ENCODE results near the gene SNX21. TPM values are rescaled to one million over a fixed set of nuclear protein-coding genes. Genes with fewer than 3 reads are reported as not detected.
"Not testable (repeated sequence)": the region's sequence is repeated elsewhere in the genome, so short reads cannot be mapped to it uniquely, and the experiment has no call there.

Gene SNX21
- total and polyA plus RNA-seq, 2 donors (not counting 3 experiments of a cell fraction or from before 2014, with no cell fraction given) = 11.6 to 11.9 TPM

DNA sequence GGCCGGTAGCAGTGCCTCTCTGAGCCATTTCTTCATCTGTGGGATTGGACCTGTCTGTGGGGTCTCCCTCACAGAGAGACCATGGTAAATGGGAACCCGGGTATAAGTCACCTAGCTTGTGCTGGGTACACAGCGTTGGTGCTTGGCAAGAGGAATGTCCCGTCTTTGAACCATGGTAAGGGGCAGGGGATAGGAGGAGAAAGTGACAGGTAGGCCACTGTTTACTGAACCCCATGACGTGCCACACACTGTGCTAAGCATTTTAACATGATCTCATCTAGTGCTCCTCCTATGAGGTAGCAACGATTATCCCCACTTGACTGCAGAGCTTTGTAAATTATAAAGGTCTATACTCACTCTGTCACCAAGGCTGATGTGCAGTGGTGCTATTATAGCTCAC is 5.9 kb upstream of the SNX21 start:
- Histone ChIP-seq H3K9me3 (replicated peaks; ENCODE audit: control insufficient read depth, insufficient read depth, low read length) (no peaks in the 10 kb centered on the region), H3K27ac (ENCODE audit: insufficient read depth, low read depth, low read length) (no peak overlapping the region), H3K4me2 (ENCODE audit: insufficient read depth, low read length) (no peak overlapping the region), H3K4me3 (replicated peaks in 1 of 3; ENCODE audit: insufficient read depth in 1 of 3, low read depth in 1 of 3, low read length in 3 of 3) (no peak overlapping the region), H3K9ac (replicated peaks; ENCODE audit: extremely low read depth, insufficient read depth, low read length) (no peak overlapping the region), H3K27me3 (ENCODE audit: control insufficient read depth in 2 of 2, insufficient read depth in 2 of 2, low read length in 2 of 2) (peaks cover 6 to 11% of the 10 kb centered on the region in 2 experiments), H2AFZ (ENCODE audit: low read depth, low read length) (no peak overlapping the region), H3K79me2 (ENCODE audit: control insufficient read depth, insufficient read depth, low read length) (no peaks in the 10 kb centered on the region), H4K20me1 (replicated peaks; ENCODE audit: control insufficient read depth, extremely low read depth, insufficient read depth, low read length) (no peaks in the 10 kb centered on the region), H3K9me1 (replicated peaks; ENCODE audit: control insufficient read depth, extremely low read depth, insufficient read depth, low read length) (no peaks in the 10 kb centered on the region), H3K4me1 (ENCODE audit: control insufficient read depth, extremely low read depth, insufficient read depth, low read length) (peaks cover 4% of the 10 kb centered on the region), H3K36me3 (ENCODE audit: control insufficient read depth in 2 of 2, extremely low read depth in 1 of 2, insufficient read depth in 2 of 2, low read length in 2 of 2) (no peaks in the 10 kb centered on the region)
- FAIRE-seq = no peak
- intact Hi-C loops (cut with micrococcal nuclease) = no loop called here
- ChIA-PET POLR2A (no interaction called here), CTCF (interaction anchor here (1.0 kb wide), 1 partner anchor 143 kb away, joined by 3 read pairs; no protein-coding TSS in a partner anchor)
- no TSS peak for BruUV-seq (replicated peaks)
- dilution Hi-C loops (cut with MboI; ENCODE audit: extremely low pct_ligation_motif_present, low sequenced_read_pairs) = no loop called here
- no peak for TF ChIP-seq EZH2 (IDR thresholded peaks at IDR 0.05; ENCODE audit: borderline replicate concordance, low read depth, low read length, severe bottlenecking)
- TF ChIP-seq, protein P1, sequence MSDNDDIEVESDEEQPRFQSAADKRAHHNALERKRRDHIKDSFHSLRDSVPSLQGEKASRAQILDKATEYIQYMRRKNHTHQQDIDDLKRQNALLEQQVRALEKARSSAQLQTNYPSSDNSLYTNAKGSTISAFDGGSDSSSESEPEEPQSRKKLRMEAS (IDR thresholded peaks at IDR 0.05; ENCODE audit: insufficient read depth, insufficient read length) = no peak
- TF ChIP-seq MYC (IDR thresholded peaks at IDR 0.05; ENCODE audit: low read depth, low read length) = no peak
- no peak for TF ChIP-seq JUN (IDR thresholded peaks at IDR 0.05; ENCODE audit: borderline replicate concordance, insufficient read depth, insufficient read length, low read depth)
- no peak for TF ChIP-seq GATA2 (IDR thresholded peaks at IDR 0.05; ENCODE audit: insufficient read depth, insufficient read length, low read depth, low read length)
- TF ChIP-seq POLR2AphosphoS5 (IDR thresholded peaks at IDR 0.05; ENCODE audit: insufficient read depth, low read depth, low read length) = no peak
- no peak for TF ChIP-seq POLR2A (IDR thresholded peaks at IDR 0.05; ENCODE audit: low read depth, low read length)
- TF ChIP-seq FOS (IDR thresholded peaks at IDR 0.05; ENCODE audit: borderline replicate concordance, insufficient read depth, low read length) = no peak
- DNase-seq (ENCODE audit: low read depth, low spot score) = no peak

DNA sequence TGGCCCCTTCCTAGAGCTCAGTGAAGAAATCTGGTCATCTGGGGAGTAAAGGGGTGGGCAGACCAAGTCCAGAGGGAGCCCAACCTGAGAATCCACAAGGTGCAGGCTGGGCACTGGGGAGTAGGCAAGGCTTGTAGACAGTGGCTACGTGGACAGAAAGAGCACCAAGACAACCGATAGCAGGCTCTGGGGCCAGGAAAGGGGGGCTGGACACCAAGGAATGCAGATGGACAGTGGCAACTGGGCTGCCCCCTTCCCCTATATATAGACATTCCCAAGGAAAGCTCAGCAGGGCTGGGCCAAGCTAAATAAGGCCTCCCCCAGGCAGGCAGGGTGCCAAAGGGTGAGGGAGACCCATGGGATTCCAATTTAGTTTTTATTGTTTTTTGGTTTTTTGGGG is 5.0 kb upstream of the SNX21 start:
- FAIRE-seq = no peak
- no peak for DNase-seq (ENCODE audit: low read depth, low spot score)
- Histone ChIP-seq H3K9me1 (replicated peaks; ENCODE audit: control insufficient read depth, extremely low read depth, insufficient read depth, low read length) (no peaks in the 10 kb centered on the region), H3K9me3 (replicated peaks; ENCODE audit: control insufficient read depth, insufficient read depth, low read length) (no peaks in the 10 kb centered on the region), H3K27me3 (ENCODE audit: control insufficient read depth in 2 of 2, insufficient read depth in 2 of 2, low read length in 2 of 2) (peaks cover 0 to 3% of the 10 kb centered on the region in 2 experiments), H3K4me2 (ENCODE audit: insufficient read depth, low read length) (no peak overlapping the region), H3K4me1 (ENCODE audit: control insufficient read depth, extremely low read depth, insufficient read depth, low read length) (peaks cover 5% of the 10 kb centered on the region), H2AFZ (ENCODE audit: low read depth, low read length) (no peak overlapping the region), H3K36me3 (ENCODE audit: control insufficient read depth in 2 of 2, extremely low read depth in 1 of 2, insufficient read depth in 2 of 2, low read length in 2 of 2) (no peaks in the 10 kb centered on the region), H3K9ac (replicated peaks; ENCODE audit: extremely low read depth, insufficient read depth, low read length) (no peak overlapping the region), H3K27ac (ENCODE audit: insufficient read depth, low read depth, low read length) (no peak overlapping the region), H3K79me2 (ENCODE audit: control insufficient read depth, insufficient read depth, low read length) (no peaks in the 10 kb centered on the region), H4K20me1 (replicated peaks; ENCODE audit: control insufficient read depth, extremely low read depth, insufficient read depth, low read length) (no peaks in the 10 kb centered on the region), H3K4me3 (replicated peaks in 1 of 3; ENCODE audit: insufficient read depth in 1 of 3, low read depth in 1 of 3, low read length in 3 of 3) (no peak overlapping the region)
- CTCF ChIA-PET = interaction anchor here (1.0 kb wide), 1 partner anchor 142 kb away, joined by 3 read pairs; no protein-coding TSS in a partner anchor
- TF ChIP-seq, protein P1 (IDR thresholded peaks at IDR 0.05; ENCODE audit: insufficient read depth, insufficient read length) = no peak
- TF ChIP-seq POLR2AphosphoS5 (IDR thresholded peaks at IDR 0.05; ENCODE audit: insufficient read depth, low read depth, low read length) = no peak
- TF ChIP-seq JUN (IDR thresholded peaks at IDR 0.05; ENCODE audit: borderline replicate concordance, insufficient read depth, insufficient read length, low read depth) = no peak
- TF ChIP-seq EZH2 (IDR thresholded peaks at IDR 0.05; ENCODE audit: borderline replicate concordance, low read depth, low read length, severe bottlenecking) = no peak
- no peak for TF ChIP-seq POLR2A (IDR thresholded peaks at IDR 0.05; ENCODE audit: low read depth, low read length)
- no TSS peak for BruUV-seq (replicated peaks)
- POLR2A ChIA-PET = no interaction called here
- intact Hi-C loops (cut with micrococcal nuclease) (no loop called here), dilution Hi-C loops (cut with MboI; ENCODE audit: extremely low pct_ligation_motif_present, low sequenced_read_pairs) (no loop called here)

DNA sequence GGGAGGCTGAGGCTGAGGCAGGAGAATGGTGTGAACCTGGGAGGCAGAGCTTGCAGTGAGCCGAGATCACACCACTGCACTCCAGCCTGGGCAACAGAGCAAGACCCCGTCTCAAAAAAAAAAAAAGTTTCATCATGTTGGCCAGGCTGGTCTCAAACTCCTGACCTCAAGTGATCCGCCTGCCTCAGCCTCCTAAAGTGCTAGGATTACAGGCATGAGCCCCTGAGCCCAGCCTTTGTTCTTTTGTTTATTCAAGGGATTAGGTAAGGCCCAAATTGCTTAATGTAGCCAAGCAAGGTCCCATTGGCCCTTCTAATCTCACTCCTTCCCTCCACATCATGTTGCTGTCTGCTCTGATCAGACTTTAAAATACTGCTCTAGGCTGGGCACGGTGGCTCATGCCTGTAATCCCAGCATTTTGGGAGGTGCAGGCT is 3.9 kb upstream of the SNX21 start:
- H3K4me2 ChIP-seq (ENCODE audit: insufficient read depth, low read length); BruUV-seq (replicated peaks); POLR2A ChIA-PET; H3K27me3 ChIP-seq (ENCODE audit: control insufficient read depth in 2 of 2, insufficient read depth in 2 of 2, low read length in 2 of 2); H3K4me3 ChIP-seq (replicated peaks in 1 of 3; ENCODE audit: insufficient read depth in 1 of 3, low read depth in 1 of 3, low read length in 3 of 3); H2AFZ ChIP-seq (ENCODE audit: low read depth, low read length); H3K9ac ChIP-seq (replicated peaks; ENCODE audit: extremely low read depth, insufficient read depth, low read length); H3K9me3 ChIP-seq (replicated peaks; ENCODE audit: control insufficient read depth, insufficient read depth, low read length); DNase-seq (ENCODE audit: low read depth, low spot score); FAIRE-seq; H4K20me1 ChIP-seq (replicated peaks; ENCODE audit: control insufficient read depth, extremely low read depth, insufficient read depth, low read length); intact Hi-C loops (cut with micrococcal nuclease); H3K9me1 ChIP-seq (replicated peaks; ENCODE audit: control insufficient read depth, extremely low read depth, insufficient read depth, low read length); H3K27ac ChIP-seq (ENCODE audit: insufficient read depth, low read depth, low read length); H3K36me3 ChIP-seq (ENCODE audit: control insufficient read depth in 2 of 2, extremely low read depth in 1 of 2, insufficient read depth in 2 of 2, low read length in 2 of 2); dilution Hi-C loops (cut with MboI; ENCODE audit: extremely low pct_ligation_motif_present, low sequenced_read_pairs); H3K79me2 ChIP-seq (ENCODE audit: control insufficient read depth, insufficient read depth, low read length): not testable (repeated sequence)
- H3K4me1 ChIP-seq (ENCODE audit: control insufficient read depth, extremely low read depth, insufficient read depth, low read length) = peaks cover 10% of the 10 kb centered on the region
- CTCF ChIA-PET = interaction anchor here (2.0 kb wide), 1 partner anchor 61 kb away, joined by 6 read pairs; no protein-coding TSS in a partner anchor
